OCI-LY7 (cell line): Measurements from ENCODE around the gene ASH1L. TPM values are rescaled to one million over a fixed set of nuclear protein-coding genes. Genes with fewer than 3 reads are reported as not detected.
"Not testable (repeated sequence)": the region's sequence is repeated elsewhere in the genome, so short reads cannot be mapped to it uniquely, and the experiment has no call there.

Experiments
- BruUV-seq: library from RNA; stranded (reverse); fragments of 400-500 nt; replicated peaks from 2 replicates; lab custom pipeline; 2021; lab: Mats Ljungman, UMichigan
- CTCF ChIA-PET: fragments of 300-600 bp; sonication (Branson Sonifier 250); formaldehyde crosslinking; loops from one replicate; lab custom pipeline; 2022; ENCODE audit warnings: antibody characterized with exemption; ENCODE audit not compliant: unreplicated experiment; lab: Charles Lee
- POLR2A ChIA-PET: fragments of 300-600 bp; sonication (Branson Sonifier 250); formaldehyde crosslinking; loops from one replicate; lab custom pipeline; 2022; ENCODE audit warnings: antibody characterized with exemption; lab: Charles Lee
- DNase-seq: peaks from one replicate; pipeline ENCODE4 v3.0.0-alpha.2; 2015; ENCODE audit warnings: low spot score
- H2AFZ ChIP-seq: fragments of 200-600 bp; sonication (generic), shearing (Covaris generic); 2 replicates; pipeline ENCODE4 v1.6.1; 2014; ENCODE audit warnings: mild to moderate bottlenecking, antibody characterized with exemption, low read length, moderate library complexity
- H3K27ac ChIP-seq: fragments of 200-600 bp; sonication (generic); 2 replicates; pipeline ENCODE4 v1.5.1; 2014; ENCODE audit warnings: mixed run types, low read depth, mild to moderate bottlenecking, moderate library complexity, low read length, inconsistent platforms; ENCODE audit not compliant: poor library complexity, severe bottlenecking
- H3K36me3 ChIP-seq: fragments of 200-600 bp; sonication (generic); 2 replicates; pipeline ENCODE4 v1.6.1; 2014; ENCODE audit warnings: mild to moderate bottlenecking, antibody characterized with exemption, low read length, moderate library complexity, mixed read lengths; ENCODE audit not compliant: insufficient read depth
- H3K4me1 ChIP-seq: fragments of 200-600 bp; sonication (generic); 2 replicates; pipeline ENCODE4 v1.5.1; 2014; ENCODE audit warnings: mild to moderate bottlenecking, low read length; ENCODE audit not compliant: insufficient read depth, poor library complexity, severe bottlenecking
- H3K4me2 ChIP-seq: fragments of 200-600 bp; sonication (generic); 2 replicates; pipeline ENCODE4 v1.6.1; 2014; ENCODE audit warnings: mild to moderate bottlenecking, low read length
- H3K4me3 ChIP-seq: fragments of 200-600 bp; sonication (generic); 2 replicates; pipeline ENCODE4 v1.5.1; 2014; ENCODE audit warnings: mild to moderate bottlenecking, low read depth, low read length; ENCODE audit not compliant: poor library complexity, severe bottlenecking
- H3K79me2 ChIP-seq: fragments of 200-600 bp; sonication (generic); 2 replicates; pipeline ENCODE4 v1.6.1; 2016; ENCODE audit warnings: low read depth, mild to moderate bottlenecking, low read length, moderate library complexity, mixed read lengths; ENCODE audit not compliant: insufficient read depth
- H3K9me2 ChIP-seq: fragments of 200-600 bp; sonication (generic); 2 replicates; pipeline ENCODE4 v1.6.1; 2016; ENCODE audit warnings: mild to moderate bottlenecking, low read length, mixed read lengths; ENCODE audit not compliant: insufficient read depth
- H3K9me3 ChIP-seq: fragments of 200-600 bp; sonication (generic); 2 replicates; pipeline ENCODE4 v1.6.1; 2014; ENCODE audit warnings: mild to moderate bottlenecking, mixed run types, low read length, mixed read lengths
- H4K20me1 ChIP-seq: fragments of 200-600 bp; sonication (generic); 2 replicates; pipeline ENCODE4 v1.6.1; 2014; ENCODE audit warnings: mild to moderate bottlenecking, antibody characterized with exemption, low read length, moderate library complexity, mixed read lengths; ENCODE audit not compliant: insufficient read depth
- EZH2phosphoT487 ChIP-seq: fragments of 200-600 bp; sonication (generic); IDR thresholded peaks from 2 replicates; pipeline ENCODE4 v1.6.1; 2018; ENCODE audit warnings: low read depth, borderline replicate concordance, mild to moderate bottlenecking, mixed run types, antibody characterized with exemption, low read length, moderate library complexity, mixed read lengths
- intact Hi-C: fragments of 100-400 bp; cut with micrococcal nuclease; formaldehyde crosslinking; loops from one replicate; pipeline ENCODE4 v1.10.0; 2022; ENCODE audit not compliant: unreplicated experiment
- total RNA-seq, 2 experiments: library from RNA; depleted of rRNA in 1 of 2; stranded (reverse); fragments of >200 nt in 1 of 2; shearing (Covaris generic) in 1 of 2; gene quantifications; 2 replicates each; pipeline ENCODE4 v1.2.3, GENCODE V29; 2014 to 2022
- TF ChIP-seq, protein P1 (sequence below): fragments of 200-600 bp; sonication (generic); conservative IDR thresholded peaks from 2 replicates; pipeline ENCODE4 v1.5.1; 2014; ENCODE audit warnings: mild to moderate bottlenecking, antibody characterized with exemption, low read length, moderate library complexity, mixed read lengths

ASH1L gene
- total RNA-seq, 2 experiments from 2014 or later, result 33.2 to 49.6 TPM

DNA sequence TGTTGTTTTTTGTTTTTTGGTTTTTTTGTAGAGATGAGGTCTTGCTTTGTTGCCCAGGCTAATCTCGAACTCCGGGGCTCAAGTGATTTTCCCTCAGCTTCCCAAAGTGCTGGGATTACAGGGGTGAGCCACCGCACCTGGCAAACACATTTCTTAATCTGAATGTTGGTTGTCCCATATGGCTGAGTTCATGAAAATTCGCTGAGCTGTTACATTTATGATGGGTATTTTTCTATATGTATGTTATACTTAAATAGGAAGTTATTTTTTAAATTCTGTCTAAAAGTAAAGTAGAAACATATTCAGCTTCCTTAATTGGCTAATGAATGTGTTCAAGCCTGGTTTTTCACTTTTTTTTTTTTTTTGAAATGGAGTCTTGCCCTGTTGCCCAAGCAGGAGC lies 75.1 kb downstream of the ASH1L start:
- TF ChIP-seq EZH2phosphoT487, result no peak
- TF ChIP-seq, protein P1, sequence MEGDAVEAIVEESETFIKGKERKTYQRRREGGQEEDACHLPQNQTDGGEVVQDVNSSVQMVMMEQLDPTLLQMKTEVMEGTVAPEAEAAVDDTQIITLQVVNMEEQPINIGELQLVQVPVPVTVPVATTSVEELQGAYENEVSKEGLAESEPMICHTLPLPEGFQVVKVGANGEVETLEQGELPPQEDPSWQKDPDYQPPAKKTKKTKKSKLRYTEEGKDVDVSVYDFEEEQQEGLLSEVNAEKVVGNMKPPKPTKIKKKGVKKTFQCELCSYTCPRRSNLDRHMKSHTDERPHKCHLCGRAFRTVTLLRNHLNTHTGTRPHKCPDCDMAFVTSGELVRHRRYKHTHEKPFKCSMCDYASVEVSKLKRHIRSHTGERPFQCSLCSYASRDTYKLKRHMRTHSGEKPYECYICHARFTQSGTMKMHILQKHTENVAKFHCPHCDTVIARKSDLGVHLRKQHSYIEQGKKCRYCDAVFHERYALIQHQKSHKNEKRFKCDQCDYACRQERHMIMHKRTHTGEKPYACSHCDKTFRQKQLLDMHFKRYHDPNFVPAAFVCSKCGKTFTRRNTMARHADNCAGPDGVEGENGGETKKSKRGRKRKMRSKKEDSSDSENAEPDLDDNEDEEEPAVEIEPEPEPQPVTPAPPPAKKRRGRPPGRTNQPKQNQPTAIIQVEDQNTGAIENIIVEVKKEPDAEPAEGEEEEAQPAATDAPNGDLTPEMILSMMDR, result no peak
- no peaks in the 10 kb centered on the region for H3K9me3 ChIP-seq
- peaks cover 12% of the 10 kb centered on the region for H3K4me1 ChIP-seq
- 0 out of 2 replicates have a peak, but pooled peaks cover 6% of the 10 kb centered on the region for H4K20me1 ChIP-seq
- no peaks in the 10 kb centered on the region for H3K9me2 ChIP-seq
- H3K4me3 ChIP-seq, result no peak overlapping the region
- peaks cover 11% of the 10 kb centered on the region; the same call in 1 of the 2 replicates for H3K36me3 ChIP-seq
- H3K4me2 ChIP-seq, result no peak overlapping the region
- peaks cover 72% of the 10 kb centered on the region for H3K79me2 ChIP-seq
- no peak overlapping the region for H3K27ac ChIP-seq
- intact Hi-C loops, result no loop called here
- CTCF ChIA-PET, result interaction anchor here (0.5 kb wide), 1 partner anchor 86 kb away, joined by 3 read pairs; no protein-coding TSS in a partner anchor
- BruUV-seq, result no TSS peak
- H2AFZ ChIP-seq, result no peak overlapping the region
- no peak for DNase-seq
- POLR2A ChIA-PET, result interaction anchor here (0.9 kb wide), 1 partner anchor 12 kb away, joined by 3 read pairs; no protein-coding TSS in a partner anchor

DNA sequence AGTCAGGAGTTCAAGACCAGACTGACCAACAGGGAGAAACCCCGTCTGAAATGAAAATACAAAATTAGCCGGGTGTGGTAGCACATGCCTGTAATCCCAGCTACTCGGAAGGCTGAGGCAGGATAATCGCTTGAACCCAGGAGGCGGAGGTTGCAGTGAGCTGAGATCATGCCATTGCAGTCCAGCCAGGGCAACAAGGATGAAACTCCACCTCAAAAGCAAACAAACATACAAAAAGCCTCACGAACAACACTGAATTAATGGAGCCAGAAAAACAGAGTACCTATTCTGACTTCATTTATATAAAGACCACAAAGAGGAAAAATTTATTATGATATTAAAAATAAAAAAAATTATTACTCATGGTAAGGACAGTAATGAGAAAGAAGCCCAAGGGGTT lies 75.7 kb downstream of the ASH1L start:
- Histone ChIP-seq H3K36me3 (peaks cover 17% of the 10 kb centered on the region), H3K4me1 (peaks cover 12% of the 10 kb centered on the region), H3K79me2 (peaks cover 74% of the 10 kb centered on the region)
- H3K9me3 ChIP-seq, DNase-seq, H4K20me1 ChIP-seq, H2AFZ ChIP-seq, intact Hi-C loops, H3K9me2 ChIP-seq, CTCF ChIA-PET, BruUV-seq, H3K27ac ChIP-seq, H3K4me3 ChIP-seq, H3K4me2 ChIP-seq: not testable (repeated sequence)
- POLR2A ChIA-PET, result interaction anchor here (0.9 kb wide), 1 partner anchor 13 kb away, joined by 3 read pairs; no protein-coding TSS in a partner anchor

DNA sequence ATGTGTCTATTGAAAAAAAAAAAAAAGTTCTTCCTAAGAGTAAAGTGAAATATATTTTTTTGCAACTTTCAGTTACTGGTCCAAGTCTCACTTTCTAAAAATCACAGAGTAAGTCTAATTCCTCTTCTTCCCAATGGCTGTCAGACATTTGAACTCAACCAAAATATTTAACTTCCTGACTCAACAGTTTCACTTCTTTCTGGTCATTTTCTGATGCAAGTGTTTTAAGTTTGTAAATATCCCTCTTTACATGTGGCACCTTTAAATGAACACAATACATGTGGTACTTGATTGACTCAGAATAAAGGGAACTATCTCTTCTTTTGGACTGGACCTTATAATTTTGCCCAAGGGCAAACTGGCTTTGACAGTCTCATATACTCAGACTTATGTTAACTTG lies 76.7 kb downstream of the ASH1L start:
- Histone ChIP-seq H3K79me2 (peaks cover 69% of the 10 kb centered on the region), H3K4me1 (peaks cover 12% of the 10 kb centered on the region), H3K27ac (peak overlapping the region; percentile 32), H3K9me2 (no peaks in the 10 kb centered on the region), H3K4me3 (no peak overlapping the region), H3K36me3 (peaks cover 27% of the 10 kb centered on the region), H2AFZ (no peak overlapping the region), H3K9me3 (no peaks in the 10 kb centered on the region), H4K20me1 (0 out of 2 replicates have a peak, but pooled peaks cover 6% of the 10 kb centered on the region), H3K4me2 (peak overlapping the region; percentile 52)
- ChIA-PET CTCF (no interaction called here), POLR2A (no interaction called here)
- DNase-seq, result peak; percentile 40
- no TSS peak for BruUV-seq
- intact Hi-C loops, result no loop called here
- TF ChIP-seq, protein P1, result no peak
- no peak for TF ChIP-seq EZH2phosphoT487
